ENCODE measurements around the gene MTTP. TPM values are rescaled to one million over a fixed set of nuclear protein-coding genes. Genes with fewer than 3 reads are reported as not detected.

MTTP gene
- total RNA-seq, 1 donor from 2014 or later, result 0.20 TPM

- Histone ChIP-seq H3K4me1 (no peaks in the 10 kb centered on the region), H3K27ac (no peak overlapping the region), H3K9me3 (no peaks in the 10 kb centered on the region), H3K36me3 (no peaks in the 10 kb centered on the region), H3K4me3 (no peak overlapping the region), H3K27me3 (no peaks in the 10 kb centered on the region)
- intact Hi-C loops (cut with DNase I), result no loop called here
- ATAC-seq (no peak), DNase-seq (no peak)
- TF ChIP-seq, protein P1, sequence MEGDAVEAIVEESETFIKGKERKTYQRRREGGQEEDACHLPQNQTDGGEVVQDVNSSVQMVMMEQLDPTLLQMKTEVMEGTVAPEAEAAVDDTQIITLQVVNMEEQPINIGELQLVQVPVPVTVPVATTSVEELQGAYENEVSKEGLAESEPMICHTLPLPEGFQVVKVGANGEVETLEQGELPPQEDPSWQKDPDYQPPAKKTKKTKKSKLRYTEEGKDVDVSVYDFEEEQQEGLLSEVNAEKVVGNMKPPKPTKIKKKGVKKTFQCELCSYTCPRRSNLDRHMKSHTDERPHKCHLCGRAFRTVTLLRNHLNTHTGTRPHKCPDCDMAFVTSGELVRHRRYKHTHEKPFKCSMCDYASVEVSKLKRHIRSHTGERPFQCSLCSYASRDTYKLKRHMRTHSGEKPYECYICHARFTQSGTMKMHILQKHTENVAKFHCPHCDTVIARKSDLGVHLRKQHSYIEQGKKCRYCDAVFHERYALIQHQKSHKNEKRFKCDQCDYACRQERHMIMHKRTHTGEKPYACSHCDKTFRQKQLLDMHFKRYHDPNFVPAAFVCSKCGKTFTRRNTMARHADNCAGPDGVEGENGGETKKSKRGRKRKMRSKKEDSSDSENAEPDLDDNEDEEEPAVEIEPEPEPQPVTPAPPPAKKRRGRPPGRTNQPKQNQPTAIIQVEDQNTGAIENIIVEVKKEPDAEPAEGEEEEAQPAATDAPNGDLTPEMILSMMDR (IDR thresholded peaks at IDR 0.05), result no peak
Measured at GRCh38 chr4:99633772-99634171, 59.1 kb downstream of the MTTP start.

DNA sequence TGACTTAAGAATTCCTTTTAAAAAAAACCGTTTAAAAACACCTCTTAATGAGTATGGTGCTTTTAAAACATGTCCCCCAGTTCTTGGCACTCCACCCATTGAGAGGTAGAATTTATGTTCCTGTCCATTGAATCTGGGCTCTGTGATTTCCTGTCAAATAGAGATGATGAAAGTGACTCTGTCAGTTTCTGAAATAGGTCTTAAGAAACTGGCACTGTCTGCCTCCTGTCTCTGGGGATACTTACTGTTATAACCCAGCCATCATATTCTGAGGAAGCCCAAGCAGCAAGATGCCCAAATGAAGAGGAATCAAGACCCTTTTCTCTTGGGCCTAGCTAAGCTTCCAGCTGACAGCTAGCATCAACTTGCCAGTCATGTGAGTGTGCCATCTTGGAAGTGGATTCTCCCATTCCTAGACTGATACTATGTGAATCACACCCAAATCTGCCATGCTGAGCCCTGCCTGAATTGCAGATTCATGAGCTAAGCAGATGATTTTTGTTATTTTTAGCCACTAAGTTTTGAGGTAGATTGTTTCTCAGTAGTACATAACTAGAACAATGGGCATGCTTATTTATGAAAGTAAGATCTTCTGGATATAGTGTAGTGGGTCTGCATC is 60.2 kb downstream of the MTTP start:
- ATAC-seq (no peak), DNase-seq (no peak)
- intact Hi-C loops (cut with DNase I), result no loop called here
- H3K4me1 ChIP-seq, result no peaks in the 10 kb centered on the region
- TF ChIP-seq, protein P1 (IDR thresholded peaks at IDR 0.05), result no peak
- no peaks in the 10 kb centered on the region for H3K9me3 ChIP-seq
- no peak overlapping the region for H3K4me3 ChIP-seq
- no peak overlapping the region for H3K27ac ChIP-seq
- no peaks in the 10 kb centered on the region for H3K27me3 ChIP-seq
- H3K36me3 ChIP-seq, result no peaks in the 10 kb centered on the region

DNA sequence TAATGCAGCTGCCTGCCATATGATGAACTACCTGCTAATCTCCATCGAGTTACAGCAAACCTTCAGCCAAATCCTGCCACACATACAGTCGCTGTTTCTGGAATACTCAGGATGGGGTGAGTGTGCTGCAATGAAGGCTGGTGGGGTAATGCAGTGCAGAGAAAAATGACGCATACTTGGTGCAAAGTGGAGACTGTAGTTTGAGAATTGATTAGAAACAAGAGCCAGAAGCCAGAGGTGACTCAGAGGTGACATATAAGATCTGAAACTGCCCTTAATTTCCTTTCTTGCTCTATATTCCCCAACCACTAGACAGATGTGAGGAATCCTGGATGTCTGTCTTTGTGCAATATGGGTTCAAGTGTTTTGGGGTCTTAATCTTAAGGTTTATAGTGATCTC is 61.0 kb downstream of the MTTP start:
- TF ChIP-seq, protein P1 (IDR thresholded peaks at IDR 0.05), result no peak
- H3K4me1 ChIP-seq, result no peaks in the 10 kb centered on the region
- ATAC-seq (no peak), DNase-seq (no peak)
- H3K4me3 ChIP-seq, result no peak overlapping the region
- no peaks in the 10 kb centered on the region for H3K9me3 ChIP-seq
- H3K27ac ChIP-seq, result no peak overlapping the region
- no peaks in the 10 kb centered on the region for H3K27me3 ChIP-seq
- no peaks in the 10 kb centered on the region for H3K36me3 ChIP-seq
- intact Hi-C loops (cut with DNase I), result no loop called here

- Histone ChIP-seq H3K9me3 (no peaks in the 10 kb centered on the region), H3K27ac (no peak overlapping the region), H3K4me3 (no peak overlapping the region), H3K27me3 (no peaks in the 10 kb centered on the region), H3K36me3 (no peaks in the 10 kb centered on the region), H3K4me1 (no peaks in the 10 kb centered on the region)
- DNase-seq (no peak), ATAC-seq (no peak)
- TF ChIP-seq, protein P1 (IDR thresholded peaks at IDR 0.05), result no peak
- intact Hi-C loops (cut with DNase I), result no loop called here
Measured at GRCh38 chr4:99636422-99636821, 61.8 kb downstream of the MTTP start.

GRCh38 chr4:99637174-99637573 is 62.5 kb downstream of the MTTP start:
- DNase-seq, result no peak
- TF ChIP-seq, protein P1 (IDR thresholded peaks at IDR 0.05), result no peak
- intact Hi-C loops (cut with DNase I), result no loop called here

GRCh38 chr4:99640676-99641075 is 66.1 kb downstream of the MTTP start:
- TF ChIP-seq, protein P1 (IDR thresholded peaks at IDR 0.05), result no peak
- Histone ChIP-seq H3K4me1 (no peaks in the 10 kb centered on the region), H3K27ac (no peak overlapping the region), H3K9me3 (no peaks in the 10 kb centered on the region), H3K4me3 (no peak overlapping the region), H3K27me3 (no peaks in the 10 kb centered on the region), H3K36me3 (no peaks in the 10 kb centered on the region)
- DNase-seq, result no peak
- no peak for ATAC-seq
- intact Hi-C loops (cut with DNase I), result no loop called here

More at GRCh38 chr4:99637174-99637573, 62.5 kb downstream of the MTTP start:
- H3K27ac ChIP-seq, result no peak overlapping the region
- no peaks in the 10 kb centered on the region for H3K36me3 ChIP-seq
- H3K9me3 ChIP-seq, result no peaks in the 10 kb centered on the region
- H3K4me3 ChIP-seq, result no peak overlapping the region
- no peaks in the 10 kb centered on the region for H3K4me1 ChIP-seq
- no peak for ATAC-seq
- no peaks in the 10 kb centered on the region for H3K27me3 ChIP-seq
